GM06990 (cell line): ENCODE results near the gene CYP11A1.

Source experiments
- DNase-seq: peaks from one replicate; pipeline ENCODE4 v3.0.0-alpha.2; 2011; ENCODE audit not compliant: insufficient read length; ENCODE audit errors: extremely low read depth
- H3K27me3 ChIP-seq: replicated peaks from 2 replicates; pipeline ENCODE4 v1.6.0; 2011; ENCODE audit warnings: low read length; ENCODE audit not compliant: control insufficient read depth, insufficient read depth
- H3K36me3 ChIP-seq: 2 replicates; pipeline ENCODE4 v1.5.1; 2011; ENCODE audit warnings: low read length; ENCODE audit not compliant: control insufficient read depth, insufficient read depth
- H3K4me3 ChIP-seq: replicated peaks from 2 replicates; pipeline ENCODE4 v1.5.1; 2011; ENCODE audit warnings: low read depth, mild to moderate bottlenecking, control low read depth, low read length
- TF ChIP-seq, protein P1 (sequence below): IDR thresholded peaks from 2 replicates; pipeline ENCODE4 v1.5.1; 2011; ENCODE audit warnings: low read length, control low read depth, mild to moderate bottlenecking, inconsistent platforms; ENCODE audit not compliant: insufficient read depth, poor library complexity, severe bottlenecking

The CYP11A1 gene

DNA sequence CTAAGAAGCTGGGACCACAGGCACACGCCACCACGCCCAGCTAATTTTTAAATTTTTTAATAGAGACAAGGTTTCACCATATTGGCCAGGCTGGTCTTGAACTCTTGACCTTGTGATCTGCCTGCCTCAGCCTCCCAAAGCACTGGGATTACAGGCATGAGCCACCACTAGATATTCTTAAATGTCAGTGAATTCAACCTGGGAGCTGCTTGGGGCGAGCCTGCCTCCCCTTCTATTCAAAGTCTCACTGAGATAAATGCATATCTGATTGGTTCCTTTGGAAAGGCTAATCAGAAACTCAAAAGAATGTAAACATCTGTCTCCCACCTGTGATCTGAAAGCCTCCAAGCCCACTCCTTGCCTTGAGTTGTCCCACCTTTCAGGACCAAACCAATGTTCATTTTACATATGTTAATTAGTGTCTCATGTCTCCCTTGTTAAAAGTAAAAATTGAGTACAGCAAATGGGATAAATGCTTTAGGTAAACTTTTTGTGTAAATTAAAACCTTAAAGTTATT lies 15.0 kb downstream of the CYP11A1 start:
- Histone ChIP-seq H3K36me3 (no peaks in the 10 kb centered on the region), H3K4me3 (no peak overlapping the region), H3K27me3 (no peaks in the 10 kb centered on the region; the same call in 1 of the 2 replicates)
- TF ChIP-seq, protein P1, sequence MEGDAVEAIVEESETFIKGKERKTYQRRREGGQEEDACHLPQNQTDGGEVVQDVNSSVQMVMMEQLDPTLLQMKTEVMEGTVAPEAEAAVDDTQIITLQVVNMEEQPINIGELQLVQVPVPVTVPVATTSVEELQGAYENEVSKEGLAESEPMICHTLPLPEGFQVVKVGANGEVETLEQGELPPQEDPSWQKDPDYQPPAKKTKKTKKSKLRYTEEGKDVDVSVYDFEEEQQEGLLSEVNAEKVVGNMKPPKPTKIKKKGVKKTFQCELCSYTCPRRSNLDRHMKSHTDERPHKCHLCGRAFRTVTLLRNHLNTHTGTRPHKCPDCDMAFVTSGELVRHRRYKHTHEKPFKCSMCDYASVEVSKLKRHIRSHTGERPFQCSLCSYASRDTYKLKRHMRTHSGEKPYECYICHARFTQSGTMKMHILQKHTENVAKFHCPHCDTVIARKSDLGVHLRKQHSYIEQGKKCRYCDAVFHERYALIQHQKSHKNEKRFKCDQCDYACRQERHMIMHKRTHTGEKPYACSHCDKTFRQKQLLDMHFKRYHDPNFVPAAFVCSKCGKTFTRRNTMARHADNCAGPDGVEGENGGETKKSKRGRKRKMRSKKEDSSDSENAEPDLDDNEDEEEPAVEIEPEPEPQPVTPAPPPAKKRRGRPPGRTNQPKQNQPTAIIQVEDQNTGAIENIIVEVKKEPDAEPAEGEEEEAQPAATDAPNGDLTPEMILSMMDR: no peak
- DNase-seq: no peak

DNA sequence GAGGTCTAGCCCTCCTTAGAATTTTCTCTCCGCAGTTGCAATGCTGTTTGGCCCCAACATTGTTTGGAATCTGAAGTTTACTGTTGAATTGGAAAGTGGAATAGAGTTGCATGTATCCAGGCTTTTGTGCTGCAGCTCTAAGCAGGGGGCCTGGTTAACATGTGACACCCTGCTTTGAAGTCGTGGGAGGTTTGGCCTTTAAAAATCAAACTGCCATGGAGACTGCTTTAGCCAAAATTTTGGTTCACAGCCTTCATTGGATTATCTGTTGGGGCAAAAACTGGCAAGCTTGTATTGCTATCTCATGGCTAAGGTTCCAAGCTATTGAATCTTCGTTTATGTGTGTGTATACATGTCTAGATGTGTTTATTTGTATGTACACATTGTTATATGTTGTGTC lies 15.8 kb downstream of the CYP11A1 start:
- no peaks in the 10 kb centered on the region for H3K36me3 ChIP-seq
- DNase-seq: no peak
- no peak overlapping the region for H3K4me3 ChIP-seq
- no peaks in the 10 kb centered on the region; the same call in 1 of the 2 replicates for H3K27me3 ChIP-seq
- TF ChIP-seq, protein P1: no peak

DNA sequence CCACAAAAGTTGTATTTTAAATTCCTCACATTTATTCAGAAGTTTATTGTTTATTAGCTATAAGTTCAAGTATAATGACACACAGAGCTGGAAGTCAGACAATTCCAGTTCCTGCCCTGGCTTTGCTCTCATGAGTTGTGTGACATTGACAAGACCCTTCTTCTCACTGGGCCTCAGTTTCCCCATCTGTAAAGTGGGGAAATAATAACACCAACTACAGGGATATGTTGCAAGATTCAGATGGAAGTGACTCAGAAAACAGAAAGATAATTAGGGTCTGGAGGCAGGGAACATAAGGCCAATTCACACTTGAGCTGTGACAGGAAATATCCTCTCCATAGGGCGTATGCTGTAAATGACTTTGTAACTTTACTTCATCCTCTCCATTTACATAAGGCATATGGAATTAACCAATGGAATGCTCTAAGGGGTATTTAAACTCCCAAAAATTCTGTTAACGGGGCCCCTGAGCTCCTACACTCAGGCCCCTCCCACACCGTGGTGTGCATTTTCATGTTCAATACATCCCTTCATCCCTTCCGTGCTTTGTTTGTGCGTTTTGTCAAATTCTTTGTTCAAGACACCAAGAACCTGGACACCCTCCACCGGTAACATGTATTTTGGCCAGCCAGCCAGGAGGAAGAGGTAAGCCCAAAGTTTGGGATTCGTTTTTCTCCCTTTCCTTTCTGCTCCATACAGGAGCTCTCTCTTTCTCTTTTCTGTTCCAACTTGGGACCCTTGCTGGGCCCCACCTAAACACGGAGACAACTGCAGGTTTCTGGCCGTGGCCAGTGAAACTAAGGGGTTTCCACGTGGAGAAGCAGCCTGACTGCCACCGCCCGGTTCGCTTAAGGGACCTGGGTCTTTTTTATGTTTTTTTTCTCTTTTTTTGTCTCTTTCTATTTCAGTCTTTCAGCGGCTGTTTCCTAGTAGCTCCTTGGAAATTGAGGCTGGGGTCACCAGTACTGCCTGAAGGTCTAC lies 16.9 kb downstream of the CYP11A1 start:
- DNase-seq: no peak
- H3K36me3 ChIP-seq: no peaks in the 10 kb centered on the region
- no peak overlapping the region for H3K4me3 ChIP-seq
- TF ChIP-seq, protein P1: no peak
- no peaks in the 10 kb centered on the region; the same call in 1 of the 2 replicates for H3K27me3 ChIP-seq

DNA sequence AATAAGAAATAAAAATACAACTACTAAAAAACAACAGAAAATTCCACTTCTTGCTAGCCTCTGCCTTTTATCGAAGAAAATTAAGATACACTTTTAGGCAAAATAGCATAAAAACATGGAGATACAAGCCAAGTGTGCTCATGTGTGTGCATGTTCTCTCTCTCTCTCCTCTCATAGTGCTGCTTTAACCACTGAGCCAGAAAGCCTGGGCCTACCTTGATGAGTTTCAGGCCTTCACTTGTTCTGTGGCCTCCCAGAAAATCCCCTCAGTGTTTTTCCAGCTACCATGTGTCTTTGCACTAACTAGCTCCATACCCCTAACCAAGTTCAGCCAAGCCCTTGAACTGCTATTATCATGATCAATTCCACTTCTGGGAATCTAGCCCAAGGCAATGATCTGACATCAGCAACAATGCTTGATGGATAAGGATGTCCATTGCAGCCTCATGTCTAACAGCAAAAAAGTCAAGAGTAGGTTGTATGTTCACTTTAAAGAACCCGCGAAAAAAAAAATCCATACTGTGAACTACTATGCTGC lies 18.1 kb downstream of the CYP11A1 start:
- Histone ChIP-seq H3K27me3 (no peaks in the 10 kb centered on the region; the same call in 1 of the 2 replicates), H3K4me3 (no peak overlapping the region), H3K36me3 (no peaks in the 10 kb centered on the region)
- no peak for DNase-seq
- TF ChIP-seq, protein P1: no peak

DNA sequence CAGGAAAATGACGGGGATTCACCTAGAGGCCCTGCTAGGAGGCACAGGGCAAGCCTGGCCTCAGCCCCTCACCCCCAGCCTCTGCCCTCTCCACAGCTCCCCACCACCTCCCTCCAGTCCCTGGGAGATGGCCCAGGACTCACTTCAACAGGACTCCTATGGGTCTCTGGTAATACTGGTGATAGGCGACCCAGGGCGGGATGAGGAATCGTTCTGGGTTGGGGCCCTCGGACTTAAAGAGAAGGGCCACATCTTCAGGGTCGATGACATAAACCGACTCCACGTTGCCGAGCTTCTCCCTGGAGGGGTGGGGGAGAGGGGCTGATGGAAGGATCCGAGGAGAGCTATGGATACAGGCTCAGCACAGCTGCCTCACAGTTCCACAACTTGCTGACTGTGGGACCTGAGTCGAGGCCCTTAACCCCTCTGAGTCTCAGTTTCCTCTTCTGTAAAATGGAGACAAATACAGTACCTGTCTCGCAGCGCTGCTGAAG lies 19.6 kb downstream of the CYP11A1 start:
- H3K27me3 ChIP-seq: no peaks in the 10 kb centered on the region; the same call in 1 of the 2 replicates
- no peak for DNase-seq
- H3K4me3 ChIP-seq: no peak overlapping the region
- TF ChIP-seq, protein P1: no peak
- no peaks in the 10 kb centered on the region for H3K36me3 ChIP-seq
